ENCODE measurements around the gene OR6V1. TPM values are rescaled to one million over a fixed set of nuclear protein-coding genes. Genes with fewer than 3 reads are reported as not detected.
"Not testable (repeated sequence)": the region's sequence is repeated elsewhere in the genome, so short reads cannot be mapped to it uniquely, and the experiment has no call there.

OR6V1 gene
- total RNA-seq, 1 experiment from 2014 or later, result not detected

GRCh38 chr7:143085109-143085508 is 33.0 kb downstream of the OR6V1 start:
- intact Hi-C loops (cut with micrococcal nuclease), result no loop called here
- ChIA-PET RAD21 (ENCODE audit: low non-redundant PET in 1 of 2, low total read pairs in 2 of 2, uncharacterized antibody in 2 of 2, unreplicated experiment in 2 of 2) (no interaction called here), POLR2A (no interaction called here), CTCF (no interaction called here)
- Histone ChIP-seq H3K79me2 (ENCODE audit: insufficient read depth, low read length) (no peaks in the 10 kb centered on the region), H3K9me2 (ENCODE audit: insufficient read depth) (no peaks in the 10 kb centered on the region), H3K36me3 (ENCODE audit: control insufficient read depth in 1 of 2, insufficient read depth in 2 of 2, low read length in 2 of 2) (no peaks in the 10 kb centered on the region), H4K20me1 (ENCODE audit: insufficient read depth) (no peaks in the 10 kb centered on the region), H3K9ac (ENCODE audit: low read length) (no peak overlapping the region), H3K4me1 (ENCODE audit: control insufficient read depth in 1 of 2, insufficient read depth in 2 of 2, low read length in 2 of 2) (no peaks in the 10 kb centered on the region), H3K27me3 (ENCODE audit: insufficient read depth, low read length) (no peaks in the 10 kb centered on the region), H3K4me3 (replicated peaks in 1 of 2; ENCODE audit: low read depth in 1 of 2, low read length in 2 of 2) (no peak overlapping the region), H3K4me2 (ENCODE audit: low read length) (no peak overlapping the region), H3K9me3 (ENCODE audit: control insufficient read depth in 1 of 2, insufficient read depth in 1 of 2, low read depth in 1 of 2, low read length in 2 of 2) (no peaks in the 10 kb centered on the region), H2AFZ (ENCODE audit: low read depth, low read length, poor library complexity, severe bottlenecking) (no peak overlapping the region), H3K27ac (ENCODE audit: low read depth, low read length) (no peak overlapping the region)
- no TSS peak for BruUV-seq (replicated peaks)
- no peak for ATAC-seq
- no peak for DNase-seq (ENCODE audit: low read depth, low spot score)
- TF ChIP-seq POLR2A (IDR thresholded peaks at IDR 0.05; ENCODE audit: borderline replicate concordance, extremely low read depth, insufficient read depth, insufficient read length) (no peak), CBX3 (IDR thresholded peaks at IDR 0.05; ENCODE audit: low read depth) (no peak), EZH2phosphoT487 (IDR thresholded peaks at IDR 0.05; ENCODE audit: borderline replicate concordance) (no peak), CTCF (IDR thresholded peaks at IDR 0.05 in 2 of 3, conservative IDR thresholded peaks at IDR 0.05 in 1 of 3; ENCODE audit: borderline replicate concordance in 1 of 3, insufficient read depth in 1 of 3, low read depth in 2 of 3, low read length in 2 of 3) (no peak), EGR1 (IDR thresholded peaks at IDR 0.05; ENCODE audit: low read depth) (no peak), REST (IDR thresholded peaks at IDR 0.05; ENCODE audit: low read depth) (no peak)

- RAD21 ChIA-PET (ENCODE audit: low non-redundant PET in 1 of 2, low total read pairs in 2 of 2, uncharacterized antibody in 2 of 2, unreplicated experiment in 2 of 2); H3K4me1 ChIP-seq (ENCODE audit: control insufficient read depth in 1 of 2, insufficient read depth in 2 of 2, low read length in 2 of 2); POLR2A ChIA-PET; intact Hi-C loops (cut with micrococcal nuclease); DNase-seq (ENCODE audit: low read depth, low spot score); H3K27ac ChIP-seq (ENCODE audit: low read depth, low read length); H3K36me3 ChIP-seq (ENCODE audit: control insufficient read depth in 1 of 2, insufficient read depth in 2 of 2, low read length in 2 of 2); H4K20me1 ChIP-seq (ENCODE audit: insufficient read depth); H3K9me3 ChIP-seq (ENCODE audit: control insufficient read depth in 1 of 2, insufficient read depth in 1 of 2, low read depth in 1 of 2, low read length in 2 of 2); ATAC-seq; H3K9ac ChIP-seq (ENCODE audit: low read length); H3K4me3 ChIP-seq (replicated peaks in 1 of 2; ENCODE audit: low read depth in 1 of 2, low read length in 2 of 2); H2AFZ ChIP-seq (ENCODE audit: low read depth, low read length, poor library complexity, severe bottlenecking); H3K27me3 ChIP-seq (ENCODE audit: insufficient read depth, low read length); H3K79me2 ChIP-seq (ENCODE audit: insufficient read depth, low read length); H3K9me2 ChIP-seq (ENCODE audit: insufficient read depth); CTCF ChIA-PET; H3K4me2 ChIP-seq (ENCODE audit: low read length); BruUV-seq (replicated peaks): not testable (repeated sequence)
Observed at GRCh38 chr7:143085610-143086009, 33.5 kb downstream of the OR6V1 start.

GRCh38 chr7:143088549-143089231 is 36.5 kb downstream of the OR6V1 start:
- H4K20me1 ChIP-seq (ENCODE audit: insufficient read depth); H3K9me2 ChIP-seq (ENCODE audit: insufficient read depth); POLR2A ChIA-PET; H3K27ac ChIP-seq (ENCODE audit: low read depth, low read length); DNase-seq (ENCODE audit: low read depth, low spot score); H3K9me3 ChIP-seq (ENCODE audit: control insufficient read depth in 1 of 2, insufficient read depth in 1 of 2, low read depth in 1 of 2, low read length in 2 of 2); H3K27me3 ChIP-seq (ENCODE audit: insufficient read depth, low read length); H3K4me1 ChIP-seq (ENCODE audit: control insufficient read depth in 1 of 2, insufficient read depth in 2 of 2, low read length in 2 of 2); H2AFZ ChIP-seq (ENCODE audit: low read depth, low read length, poor library complexity, severe bottlenecking); RAD21 ChIA-PET (ENCODE audit: low non-redundant PET in 1 of 2, low total read pairs in 2 of 2, uncharacterized antibody in 2 of 2, unreplicated experiment in 2 of 2); H3K36me3 ChIP-seq (ENCODE audit: control insufficient read depth in 1 of 2, insufficient read depth in 2 of 2, low read length in 2 of 2); ATAC-seq; H3K9ac ChIP-seq (ENCODE audit: low read length); intact Hi-C loops (cut with micrococcal nuclease); BruUV-seq (replicated peaks); H3K79me2 ChIP-seq (ENCODE audit: insufficient read depth, low read length); CTCF ChIA-PET; H3K4me2 ChIP-seq (ENCODE audit: low read length); H3K4me3 ChIP-seq (replicated peaks in 1 of 2; ENCODE audit: low read depth in 1 of 2, low read length in 2 of 2): not testable (repeated sequence)
